ENCODE measurements around the gene RASD2.

The RASD2 gene

DNA sequence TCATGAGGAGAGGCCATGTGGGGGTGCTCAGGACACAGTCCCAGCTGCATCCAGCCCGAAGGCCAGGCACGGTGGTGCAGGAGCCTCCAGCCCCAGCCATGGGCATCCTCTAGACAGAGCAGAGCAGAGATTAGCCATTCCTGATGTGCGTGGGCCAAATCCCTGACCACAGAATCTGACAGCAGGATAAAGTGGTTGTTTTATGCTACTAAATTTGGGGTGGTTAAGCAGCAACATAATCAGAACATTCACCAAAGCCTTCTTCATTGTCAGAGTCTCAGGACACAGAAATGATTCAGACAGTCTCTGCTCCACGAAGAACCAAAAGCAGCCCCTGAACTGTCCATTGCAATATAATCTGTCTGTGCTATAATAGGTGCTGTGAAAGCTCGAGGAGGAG is 19.7 kb downstream of the RASD2 start:
- Histone ChIP-seq H3K27ac (no peak overlapping the region), H3K36me3 (replicated peaks) (no peaks in the 10 kb centered on the region), H3K4me3 (ENCODE audit: low read depth, low read length) (no peak overlapping the region), H3K27me3 (replicated peaks) (no peaks in the 10 kb centered on the region)
- TF ChIP-seq, protein P1, sequence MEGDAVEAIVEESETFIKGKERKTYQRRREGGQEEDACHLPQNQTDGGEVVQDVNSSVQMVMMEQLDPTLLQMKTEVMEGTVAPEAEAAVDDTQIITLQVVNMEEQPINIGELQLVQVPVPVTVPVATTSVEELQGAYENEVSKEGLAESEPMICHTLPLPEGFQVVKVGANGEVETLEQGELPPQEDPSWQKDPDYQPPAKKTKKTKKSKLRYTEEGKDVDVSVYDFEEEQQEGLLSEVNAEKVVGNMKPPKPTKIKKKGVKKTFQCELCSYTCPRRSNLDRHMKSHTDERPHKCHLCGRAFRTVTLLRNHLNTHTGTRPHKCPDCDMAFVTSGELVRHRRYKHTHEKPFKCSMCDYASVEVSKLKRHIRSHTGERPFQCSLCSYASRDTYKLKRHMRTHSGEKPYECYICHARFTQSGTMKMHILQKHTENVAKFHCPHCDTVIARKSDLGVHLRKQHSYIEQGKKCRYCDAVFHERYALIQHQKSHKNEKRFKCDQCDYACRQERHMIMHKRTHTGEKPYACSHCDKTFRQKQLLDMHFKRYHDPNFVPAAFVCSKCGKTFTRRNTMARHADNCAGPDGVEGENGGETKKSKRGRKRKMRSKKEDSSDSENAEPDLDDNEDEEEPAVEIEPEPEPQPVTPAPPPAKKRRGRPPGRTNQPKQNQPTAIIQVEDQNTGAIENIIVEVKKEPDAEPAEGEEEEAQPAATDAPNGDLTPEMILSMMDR (IDR thresholded peaks at IDR 0.05; ENCODE audit: low read depth, low read length, missing control alignments), result no peak
- in situ Hi-C loops (cut with HindIII; ENCODE audit: low pct_ligation_motif_present, low sequenced_read_pairs), result no loop called here
- DNase-seq, result no peak

DNA sequence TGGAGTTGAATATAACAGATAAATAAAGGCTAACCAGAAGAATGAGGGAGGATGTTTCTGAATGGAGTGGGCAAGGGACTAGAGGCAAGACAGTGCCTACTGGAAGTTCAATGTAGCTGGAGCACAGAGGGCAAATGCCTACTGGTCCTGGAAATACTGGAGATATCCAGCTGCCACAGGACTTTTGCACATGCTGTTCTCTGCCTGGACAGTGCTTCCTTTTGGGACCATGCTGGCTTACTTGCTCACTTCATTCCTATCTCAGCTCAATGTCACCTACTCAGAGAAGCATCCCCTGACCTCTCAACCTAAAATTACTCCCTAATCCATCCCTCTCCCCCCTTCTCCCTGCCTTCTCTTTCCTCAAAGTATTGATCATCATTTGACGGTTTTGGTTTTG is 20.2 kb downstream of the RASD2 start:
- Histone ChIP-seq H3K36me3 (replicated peaks) (no peaks in the 10 kb centered on the region), H3K27ac (no peak overlapping the region), H3K4me3 (ENCODE audit: low read depth, low read length) (no peak overlapping the region), H3K27me3 (replicated peaks) (no peaks in the 10 kb centered on the region)
- TF ChIP-seq, protein P1 (IDR thresholded peaks at IDR 0.05; ENCODE audit: low read depth, low read length, missing control alignments), result no peak
- in situ Hi-C loops (cut with HindIII; ENCODE audit: low pct_ligation_motif_present, low sequenced_read_pairs), result no loop called here
- no peak for DNase-seq

DNA sequence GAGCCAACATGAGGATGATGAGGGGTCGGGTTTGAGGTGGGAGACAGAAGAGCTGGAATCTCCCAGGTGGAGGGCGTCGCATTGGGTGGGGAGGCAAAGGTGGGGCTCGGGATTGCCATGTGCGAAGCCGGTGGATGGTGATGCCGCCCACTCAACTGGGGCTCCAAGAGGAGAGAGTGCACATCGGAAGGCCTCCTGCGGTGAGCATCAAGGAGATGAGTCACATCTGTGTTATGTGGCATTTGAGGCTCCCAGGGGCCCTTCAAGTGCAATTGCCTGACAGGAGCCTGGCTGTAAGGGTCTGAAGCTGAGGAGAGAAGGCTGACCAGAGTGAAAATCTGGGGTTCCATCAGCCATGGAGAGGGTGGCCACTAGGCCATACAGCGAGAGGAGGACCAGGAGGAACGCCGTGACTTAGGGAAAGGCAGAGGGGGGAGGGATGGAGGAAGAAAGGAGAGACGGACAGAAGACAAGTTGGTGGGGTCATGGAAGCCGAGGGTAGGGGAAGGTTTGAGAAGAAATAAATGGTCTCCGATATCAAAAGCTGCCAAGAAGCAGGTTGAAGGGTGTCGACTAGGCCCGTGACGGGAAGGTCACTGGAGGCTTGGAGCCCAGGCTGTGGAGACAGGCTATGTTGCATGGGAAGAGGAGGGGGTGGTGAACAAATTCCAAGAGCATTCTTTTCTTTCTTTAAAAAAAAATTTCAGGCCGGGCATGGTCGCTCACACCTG is 21.3 kb downstream of the RASD2 start:
- peak; percentile 80 for DNase-seq
- no peaks in the 10 kb centered on the region for H3K27me3 ChIP-seq (replicated peaks)
- in situ Hi-C loops (cut with HindIII; ENCODE audit: low pct_ligation_motif_present, low sequenced_read_pairs), result no loop called here

DNA sequence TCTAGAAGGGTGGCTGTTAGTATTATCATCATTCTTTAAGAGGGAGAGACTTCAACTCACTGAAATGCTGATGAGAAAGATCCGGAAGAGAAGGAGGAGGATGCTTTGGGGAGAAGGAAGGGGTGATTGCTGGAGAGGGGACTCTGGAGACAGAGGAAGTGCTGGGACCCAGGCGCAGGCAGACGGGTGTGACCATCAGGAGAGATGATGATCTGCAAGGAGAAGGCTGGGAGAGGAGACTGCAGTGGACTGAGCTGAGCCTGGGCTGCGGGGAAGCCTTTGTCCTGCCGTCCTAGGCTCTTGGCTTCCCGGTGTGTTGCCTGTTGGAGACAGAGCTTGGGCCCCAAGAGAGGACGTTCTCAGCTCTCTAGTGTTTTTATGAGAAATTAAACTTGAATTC is 22.6 kb downstream of the RASD2 start:
- H3K4me3 ChIP-seq (ENCODE audit: low read depth, low read length), result no peak overlapping the region
- H3K27ac ChIP-seq, result no peak overlapping the region
- DNase-seq, result no peak
- H3K27me3 ChIP-seq (replicated peaks), result no peaks in the 10 kb centered on the region
- no peaks in the 10 kb centered on the region for H3K36me3 ChIP-seq (replicated peaks)
- TF ChIP-seq, protein P1 (IDR thresholded peaks at IDR 0.05; ENCODE audit: low read depth, low read length, missing control alignments), result no peak
- in situ Hi-C loops (cut with HindIII; ENCODE audit: low pct_ligation_motif_present, low sequenced_read_pairs), result no loop called here

More for the DNA sequence above, 21.3 kb downstream of the RASD2 start:
- Histone ChIP-seq H3K27ac (no peak overlapping the region), H3K4me3 (ENCODE audit: low read depth, low read length) (no peak overlapping the region), H3K36me3 (replicated peaks) (no peaks in the 10 kb centered on the region)
- TF ChIP-seq, protein P1 (IDR thresholded peaks at IDR 0.05; ENCODE audit: low read depth, low read length, missing control alignments), result no peak

DNA sequence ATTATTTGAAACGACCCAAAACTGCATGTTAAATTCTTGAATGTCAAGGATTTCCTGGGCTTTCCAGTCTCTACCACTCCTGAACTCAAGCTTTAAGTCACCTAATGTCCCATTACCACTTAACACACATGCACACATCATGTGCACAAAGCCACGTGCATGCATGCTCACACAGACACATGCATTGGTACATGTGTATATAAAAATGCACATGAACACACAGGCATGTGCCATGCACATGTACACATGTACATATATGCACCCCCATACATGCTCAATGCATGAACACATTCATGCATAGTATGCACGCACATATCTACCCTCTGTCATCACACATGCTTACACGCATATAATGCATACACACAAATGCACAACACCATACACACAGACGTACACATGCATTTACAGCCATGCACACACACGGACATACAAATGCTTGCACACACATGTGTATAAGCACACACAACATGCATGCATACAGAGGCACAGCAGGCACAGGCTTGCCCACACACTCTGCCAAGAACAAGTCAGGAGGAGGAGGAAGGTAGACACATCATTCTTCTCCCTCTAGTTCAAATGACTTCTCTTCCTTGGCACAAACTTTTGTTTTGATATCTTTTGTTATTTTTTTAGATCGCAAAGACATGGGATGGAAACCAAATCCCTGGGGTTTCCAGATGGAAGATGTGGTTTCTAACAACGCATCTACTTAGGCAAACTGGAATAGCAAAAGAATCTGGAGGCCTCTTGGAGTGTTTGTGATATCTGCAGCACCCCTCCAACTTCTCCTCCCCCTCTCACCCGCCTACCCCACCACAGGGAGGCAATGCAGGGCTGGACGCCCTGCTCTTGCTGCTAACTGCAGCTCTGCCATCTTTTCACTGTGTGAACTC is 24.6 kb downstream of the RASD2 start:
- TF ChIP-seq, protein P1 (IDR thresholded peaks at IDR 0.05; ENCODE audit: low read depth, low read length, missing control alignments), result peak; percentile 24
- in situ Hi-C loops (cut with HindIII; ENCODE audit: low pct_ligation_motif_present, low sequenced_read_pairs), result no loop called here
- Histone ChIP-seq H3K4me3 (ENCODE audit: low read depth, low read length) (no peak overlapping the region), H3K27ac (no peak overlapping the region), H3K36me3 (replicated peaks) (no peaks in the 10 kb centered on the region), H3K27me3 (replicated peaks) (no peaks in the 10 kb centered on the region)
- DNase-seq, result peak; percentile 13

Data from brain microvascular endothelial cell (primary cell).